ENCODE results near the gene PLEKHA5.

DNA sequence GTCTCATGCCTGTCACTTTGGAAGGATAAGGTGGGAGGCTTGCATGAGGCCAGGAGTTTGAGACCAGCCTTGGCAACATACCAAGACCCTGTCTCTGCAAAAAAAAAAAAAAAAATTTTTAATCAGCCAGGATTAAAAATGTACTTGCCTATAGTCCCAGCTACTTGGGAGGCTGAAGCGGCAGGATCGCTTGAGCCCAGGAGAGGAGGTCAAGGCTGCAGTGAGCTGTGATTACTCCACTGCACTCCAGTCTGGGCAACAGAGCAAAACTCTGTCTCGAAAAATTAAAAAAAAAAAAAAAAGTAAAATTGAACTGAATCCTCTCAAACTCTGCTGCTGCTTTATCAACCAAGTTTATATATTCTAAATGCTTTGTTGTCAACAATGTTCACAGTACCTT, 181.6 kb downstream of the PLEKHA5 start:
- TF ChIP-seq CTCF (conservative IDR thresholded peaks at IDR 0.05; ENCODE audit: low read depth, low read length) (no peak), POLR2A (IDR thresholded peaks at IDR 0.05; ENCODE audit: low read depth, low read length) (no peak), CHD1 (IDR thresholded peaks at IDR 0.05; ENCODE audit: low read depth, low read length) (no peak), SMC3 (IDR thresholded peaks at IDR 0.05; ENCODE audit: low read depth, low read length) (no peak), CEBPB (IDR thresholded peaks at IDR 0.05; ENCODE audit: low read depth, low read length) (no peak)
- TF ChIP-seq, protein P1, sequence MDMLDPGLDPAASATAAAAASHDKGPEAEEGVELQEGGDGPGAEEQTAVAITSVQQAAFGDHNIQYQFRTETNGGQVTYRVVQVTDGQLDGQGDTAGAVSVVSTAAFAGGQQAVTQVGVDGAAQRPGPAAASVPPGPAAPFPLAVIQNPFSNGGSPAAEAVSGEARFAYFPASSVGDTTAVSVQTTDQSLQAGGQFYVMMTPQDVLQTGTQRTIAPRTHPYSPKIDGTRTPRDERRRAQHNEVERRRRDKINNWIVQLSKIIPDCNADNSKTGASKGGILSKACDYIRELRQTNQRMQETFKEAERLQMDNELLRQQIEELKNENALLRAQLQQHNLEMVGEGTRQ (IDR thresholded peaks at IDR 0.05; ENCODE audit: low read depth, low read length): no peak
- TF ChIP-seq, protein P2, sequence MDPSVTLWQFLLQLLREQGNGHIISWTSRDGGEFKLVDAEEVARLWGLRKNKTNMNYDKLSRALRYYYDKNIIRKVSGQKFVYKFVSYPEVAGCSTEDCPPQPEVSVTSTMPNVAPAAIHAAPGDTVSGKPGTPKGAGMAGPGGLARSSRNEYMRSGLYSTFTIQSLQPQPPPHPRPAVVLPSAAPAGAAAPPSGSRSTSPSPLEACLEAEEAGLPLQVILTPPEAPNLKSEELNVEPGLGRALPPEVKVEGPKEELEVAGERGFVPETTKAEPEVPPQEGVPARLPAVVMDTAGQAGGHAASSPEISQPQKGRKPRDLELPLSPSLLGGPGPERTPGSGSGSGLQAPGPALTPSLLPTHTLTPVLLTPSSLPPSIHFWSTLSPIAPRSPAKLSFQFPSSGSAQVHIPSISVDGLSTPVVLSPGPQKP (IDR thresholded peaks at IDR 0.05; ENCODE audit: borderline replicate concordance, low read depth, low read length): no peak

All from IMR-90 (cell line).